DOHH2 (cell line): ENCODE results near the gene CNTN1.

Experiments used
- H3F3A ChIP-seq: fragments of 200-600 bp; sonication (generic), shearing (Covaris generic); 2 replicates; pipeline ENCODE4 v1.6.0; 2016; ENCODE audit warnings: antibody characterized with exemption, mild to moderate bottlenecking; ENCODE audit not compliant: control insufficient read depth, insufficient read depth
- H3K27ac ChIP-seq: fragments of 200-600 bp; sonication (generic); 2 replicates; pipeline ENCODE4 v1.5.1; 2014; ENCODE audit warnings: low read depth, mild to moderate bottlenecking, low read length, moderate library complexity
- H3K27me3 ChIP-seq: fragments of 200-600 bp; sonication (generic); 2 replicates; pipeline ENCODE4 v1.6.1; 2014; ENCODE audit warnings: mild to moderate bottlenecking, low read length, mixed read lengths; ENCODE audit not compliant: control insufficient read depth
- H3K36me3 ChIP-seq: fragments of 200-600 bp; sonication (generic); 2 replicates; pipeline ENCODE4 v1.6.1; 2014; ENCODE audit warnings: mild to moderate bottlenecking, low read length, moderate library complexity, mixed read lengths; ENCODE audit not compliant: control insufficient read depth
- H3K4me1 ChIP-seq: fragments of 200-600 bp; sonication (generic); 2 replicates; pipeline ENCODE4 v1.6.1; 2014; ENCODE audit warnings: mild to moderate bottlenecking, low read length, mixed read lengths; ENCODE audit not compliant: control insufficient read depth
- H3K4me2 ChIP-seq: fragments of 200-600 bp; sonication (generic); 2 replicates; pipeline ENCODE4 v1.6.0; 2014; ENCODE audit warnings: mild to moderate bottlenecking, low read length, moderate library complexity
- H3K4me3 ChIP-seq: fragments of 200-600 bp; sonication (generic); 2 replicates; pipeline ENCODE4 v1.5.1; 2014; ENCODE audit warnings: mild to moderate bottlenecking, low read length, mixed read lengths
- H3K79me2 ChIP-seq: fragments of 200-600 bp; sonication (generic); 2 replicates; pipeline ENCODE4 v1.6.1; 2014; ENCODE audit warnings: mild to moderate bottlenecking, low read length, mixed read lengths; ENCODE audit not compliant: control insufficient read depth
- H3K9me2 ChIP-seq: fragments of 200-600 bp; sonication (generic); replicated peaks from 2 replicates; pipeline ENCODE4 v1.6.1; 2014; ENCODE audit warnings: mild to moderate bottlenecking, low read length, mixed read lengths; ENCODE audit not compliant: control insufficient read depth
- H3K9me3 ChIP-seq: fragments of 200-600 bp; sonication (generic); 2 replicates; pipeline ENCODE4 v1.6.1; 2014; ENCODE audit warnings: antibody characterized with exemption, low read length, mixed read lengths; ENCODE audit not compliant: control insufficient read depth, insufficient read depth
- H4K20me1 ChIP-seq: fragments of 200-600 bp; sonication (generic); 2 replicates; pipeline ENCODE4 v1.6.0; 2014; ENCODE audit warnings: low read depth, mild to moderate bottlenecking, antibody characterized with exemption, low read length, moderate library complexity; ENCODE audit not compliant: control insufficient read depth, insufficient read depth
- EZH2phosphoT487 ChIP-seq: fragments of 200-600 bp; sonication (generic); IDR thresholded peaks from 2 replicates; pipeline ENCODE4 v1.6.1; 2017; ENCODE audit warnings: borderline replicate concordance, mild to moderate bottlenecking, antibody characterized with exemption, low read length, moderate library complexity, mixed read lengths
- TF ChIP-seq, protein P1 (sequence below): fragments of 200-600 bp; sonication (generic); IDR thresholded peaks from one replicate; pipeline ENCODE4 v1.5.1; 2014; ENCODE audit warnings: antibody characterized with exemption, mild to moderate bottlenecking, low read depth, low read length; ENCODE audit not compliant: poor library complexity, severe bottlenecking

The CNTN1 gene

DNA sequence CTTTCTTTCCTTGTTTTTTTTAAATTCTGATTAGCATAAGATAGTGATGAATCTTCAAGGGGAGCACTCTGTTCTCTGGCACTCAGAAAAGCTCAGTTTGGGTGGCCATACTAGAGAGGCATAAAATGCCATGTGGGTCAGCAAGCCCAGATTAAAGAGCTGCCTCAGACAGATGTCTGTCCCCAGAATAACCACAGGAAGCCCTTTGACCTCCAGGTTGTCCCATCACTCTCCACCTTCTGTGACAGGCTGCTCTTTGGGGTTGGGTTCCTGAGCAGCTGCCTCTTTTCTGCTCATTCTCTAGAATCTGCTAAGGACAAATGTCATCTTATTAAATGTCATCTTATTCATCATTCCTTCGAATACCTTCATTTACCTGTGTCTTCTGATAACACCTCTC is 399.9 kb downstream of the CNTN1 start:
- Histone ChIP-seq H3F3A (no peaks in the 10 kb centered on the region), H3K4me2 (no peak overlapping the region), H3K79me2 (no peaks in the 10 kb centered on the region), H3K9me2 (no peaks in the 10 kb centered on the region), H3K9me3 (no peaks in the 10 kb centered on the region), H4K20me1 (no peaks in the 10 kb centered on the region), H3K36me3 (no peaks in the 10 kb centered on the region), H3K27ac (no peak overlapping the region), H3K4me1 (no peaks in the 10 kb centered on the region), H3K27me3 (no peaks in the 10 kb centered on the region), H3K4me3 (no peak overlapping the region)
- TF ChIP-seq EZH2phosphoT487 = no peak
- TF ChIP-seq, protein P1, sequence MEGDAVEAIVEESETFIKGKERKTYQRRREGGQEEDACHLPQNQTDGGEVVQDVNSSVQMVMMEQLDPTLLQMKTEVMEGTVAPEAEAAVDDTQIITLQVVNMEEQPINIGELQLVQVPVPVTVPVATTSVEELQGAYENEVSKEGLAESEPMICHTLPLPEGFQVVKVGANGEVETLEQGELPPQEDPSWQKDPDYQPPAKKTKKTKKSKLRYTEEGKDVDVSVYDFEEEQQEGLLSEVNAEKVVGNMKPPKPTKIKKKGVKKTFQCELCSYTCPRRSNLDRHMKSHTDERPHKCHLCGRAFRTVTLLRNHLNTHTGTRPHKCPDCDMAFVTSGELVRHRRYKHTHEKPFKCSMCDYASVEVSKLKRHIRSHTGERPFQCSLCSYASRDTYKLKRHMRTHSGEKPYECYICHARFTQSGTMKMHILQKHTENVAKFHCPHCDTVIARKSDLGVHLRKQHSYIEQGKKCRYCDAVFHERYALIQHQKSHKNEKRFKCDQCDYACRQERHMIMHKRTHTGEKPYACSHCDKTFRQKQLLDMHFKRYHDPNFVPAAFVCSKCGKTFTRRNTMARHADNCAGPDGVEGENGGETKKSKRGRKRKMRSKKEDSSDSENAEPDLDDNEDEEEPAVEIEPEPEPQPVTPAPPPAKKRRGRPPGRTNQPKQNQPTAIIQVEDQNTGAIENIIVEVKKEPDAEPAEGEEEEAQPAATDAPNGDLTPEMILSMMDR = no peak

DNA sequence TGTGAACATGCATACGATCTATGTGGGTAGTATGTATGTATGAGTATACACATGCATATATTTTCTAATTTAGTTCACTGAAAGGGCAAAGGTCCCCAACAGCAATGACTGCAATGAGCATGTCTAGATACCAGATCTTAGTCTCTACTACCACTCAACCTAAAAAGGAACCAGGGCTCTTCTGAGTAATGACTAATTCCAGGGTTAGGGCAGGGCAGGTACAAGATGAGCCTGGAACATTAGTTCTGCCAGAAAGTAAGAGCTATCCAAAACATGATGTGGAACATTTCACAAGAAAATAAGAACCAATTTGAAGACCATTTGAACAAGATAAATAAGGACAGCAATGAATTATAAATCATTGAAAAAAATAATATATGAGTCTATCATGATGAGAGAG is 404.6 kb downstream of the CNTN1 start:
- H3K4me3 ChIP-seq = no peak overlapping the region
- no peaks in the 10 kb centered on the region for H3K9me2 ChIP-seq
- TF ChIP-seq, protein P1 = no peak
- no peak for TF ChIP-seq EZH2phosphoT487
- no peaks in the 10 kb centered on the region for H3K9me3 ChIP-seq
- H3K79me2 ChIP-seq = no peaks in the 10 kb centered on the region
- H3K27me3 ChIP-seq = no peaks in the 10 kb centered on the region
- no peaks in the 10 kb centered on the region for H4K20me1 ChIP-seq
- H3K4me2 ChIP-seq = no peak overlapping the region
- H3K27ac ChIP-seq = no peak overlapping the region
- H3K36me3 ChIP-seq = no peaks in the 10 kb centered on the region
- no peaks in the 10 kb centered on the region for H3F3A ChIP-seq
- no peaks in the 10 kb centered on the region for H3K4me1 ChIP-seq

DNA sequence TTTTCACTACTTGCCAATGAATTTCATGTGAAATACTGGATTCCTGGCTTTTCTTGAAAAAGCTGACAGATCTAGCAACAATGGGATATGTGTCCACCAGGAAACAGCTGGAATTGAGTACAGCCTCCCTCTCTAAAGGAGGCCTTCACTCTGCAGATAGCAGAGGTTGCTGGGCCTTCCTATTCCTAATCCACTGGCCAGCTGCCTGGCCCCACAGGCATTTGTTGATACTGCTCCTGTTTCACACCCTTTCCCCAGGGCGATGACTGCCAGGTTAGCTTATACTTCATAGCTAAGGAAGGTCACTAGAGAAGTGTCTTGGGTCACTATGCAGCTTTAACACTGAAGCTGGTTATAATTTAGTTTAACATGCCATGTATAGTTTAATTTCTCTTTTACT is 408.3 kb downstream of the CNTN1 start:
- H3K9me3 ChIP-seq = no peaks in the 10 kb centered on the region
- no peaks in the 10 kb centered on the region for H3K79me2 ChIP-seq
- no peaks in the 10 kb centered on the region; the same call in none of the 2 replicates for H3K27me3 ChIP-seq
- no peaks in the 10 kb centered on the region for H3K4me1 ChIP-seq
- H3K4me3 ChIP-seq = no peak overlapping the region
- H3K4me2 ChIP-seq = no peak overlapping the region
- TF ChIP-seq, protein P1 = no peak
- TF ChIP-seq EZH2phosphoT487 = no peak
- no peaks in the 10 kb centered on the region for H3K9me2 ChIP-seq
- H3K27ac ChIP-seq = no peak overlapping the region
- no peaks in the 10 kb centered on the region for H3K36me3 ChIP-seq
- no peaks in the 10 kb centered on the region for H4K20me1 ChIP-seq
- no peaks in the 10 kb centered on the region for H3F3A ChIP-seq

DNA sequence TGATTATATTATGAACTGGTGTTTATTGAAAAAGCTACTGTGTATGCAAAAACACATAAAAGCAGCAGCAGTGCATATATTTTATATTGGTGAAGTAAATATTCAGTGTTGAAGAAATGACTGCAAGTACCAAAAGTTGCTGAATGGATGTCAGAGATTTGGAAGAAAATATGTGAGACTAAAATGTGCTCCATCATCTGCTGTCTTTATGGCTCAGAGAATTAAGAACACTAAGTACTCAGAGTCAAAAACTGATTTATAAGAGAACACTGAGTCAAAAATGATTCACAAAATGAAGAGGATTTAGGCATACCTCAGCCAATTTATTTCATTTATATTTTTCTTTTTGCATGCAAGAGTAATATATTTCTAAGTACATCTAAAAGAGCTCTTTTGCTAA is 409.6 kb downstream of the CNTN1 start:
- H3K4me3 ChIP-seq = no peak overlapping the region
- H3F3A ChIP-seq = no peaks in the 10 kb centered on the region
- no peaks in the 10 kb centered on the region; the same call in none of the 2 replicates for H3K27me3 ChIP-seq
- H3K27ac ChIP-seq = no peak overlapping the region
- no peaks in the 10 kb centered on the region for H3K4me1 ChIP-seq
- TF ChIP-seq EZH2phosphoT487 = no peak
- TF ChIP-seq, protein P1 = no peak
- no peaks in the 10 kb centered on the region for H3K9me3 ChIP-seq
- no peaks in the 10 kb centered on the region for H3K9me2 ChIP-seq
- H3K79me2 ChIP-seq = no peaks in the 10 kb centered on the region
- no peaks in the 10 kb centered on the region for H4K20me1 ChIP-seq
- H3K36me3 ChIP-seq = no peaks in the 10 kb centered on the region
- H3K4me2 ChIP-seq = no peak overlapping the region
